AG20443 (cell line): ENCODE measurements around the gene ADPGK.

Experiments
- DNase-seq: peaks from one replicate; pipeline ENCODE4 v3.0.0; 2012; ENCODE audit warnings: low spot score, mixed read lengths

The ADPGK gene

DNA sequence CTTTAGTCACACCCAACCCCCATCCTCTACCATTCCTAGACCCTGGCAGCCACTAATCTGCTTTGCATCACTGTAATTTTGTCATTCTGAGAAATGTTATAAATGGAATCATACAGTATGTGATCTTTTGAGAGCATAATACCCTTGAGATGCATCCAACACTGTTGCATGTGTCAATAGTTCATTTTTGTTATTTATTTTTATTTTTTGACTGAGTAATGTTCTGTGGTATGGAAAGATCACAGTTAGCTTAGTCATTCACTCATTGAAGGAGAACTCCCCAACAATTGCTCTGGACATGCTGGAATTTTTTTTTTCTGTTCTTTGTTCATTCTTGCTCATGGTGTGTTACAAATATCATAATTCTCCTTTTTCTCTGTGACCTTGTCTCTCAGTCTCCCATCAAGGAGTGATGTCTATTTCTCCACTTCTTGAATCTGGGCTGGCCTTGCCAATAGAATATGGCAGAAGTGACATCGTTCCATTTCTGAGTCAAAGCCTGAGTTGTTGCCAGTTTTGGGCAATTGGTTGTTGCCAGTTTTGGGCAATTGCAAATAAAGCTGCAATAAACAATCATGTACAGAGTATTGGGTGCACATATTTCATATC lies 6.8 kb upstream of the ADPGK start:
- no peak for DNase-seq

DNA sequence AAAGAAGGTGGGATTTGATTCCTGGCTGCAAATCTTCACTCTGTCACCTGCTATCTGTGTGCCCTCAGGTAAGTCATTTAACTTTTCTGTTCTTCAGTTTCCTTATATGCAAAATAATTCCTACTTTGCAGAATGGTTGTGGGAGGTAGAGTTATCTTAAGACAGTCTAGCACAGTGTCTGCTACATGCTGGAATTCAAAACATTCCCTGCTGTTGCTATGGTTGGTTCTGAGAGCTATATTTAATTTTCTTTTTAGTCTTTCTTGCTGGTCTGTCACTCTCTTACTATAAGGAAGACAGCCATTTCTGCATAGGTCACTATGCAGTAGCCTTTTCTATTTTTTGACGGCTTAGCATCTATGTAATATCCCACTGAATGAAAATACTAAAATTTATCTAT lies 4.0 kb upstream of the ADPGK start:
- no peak for DNase-seq

DNA sequence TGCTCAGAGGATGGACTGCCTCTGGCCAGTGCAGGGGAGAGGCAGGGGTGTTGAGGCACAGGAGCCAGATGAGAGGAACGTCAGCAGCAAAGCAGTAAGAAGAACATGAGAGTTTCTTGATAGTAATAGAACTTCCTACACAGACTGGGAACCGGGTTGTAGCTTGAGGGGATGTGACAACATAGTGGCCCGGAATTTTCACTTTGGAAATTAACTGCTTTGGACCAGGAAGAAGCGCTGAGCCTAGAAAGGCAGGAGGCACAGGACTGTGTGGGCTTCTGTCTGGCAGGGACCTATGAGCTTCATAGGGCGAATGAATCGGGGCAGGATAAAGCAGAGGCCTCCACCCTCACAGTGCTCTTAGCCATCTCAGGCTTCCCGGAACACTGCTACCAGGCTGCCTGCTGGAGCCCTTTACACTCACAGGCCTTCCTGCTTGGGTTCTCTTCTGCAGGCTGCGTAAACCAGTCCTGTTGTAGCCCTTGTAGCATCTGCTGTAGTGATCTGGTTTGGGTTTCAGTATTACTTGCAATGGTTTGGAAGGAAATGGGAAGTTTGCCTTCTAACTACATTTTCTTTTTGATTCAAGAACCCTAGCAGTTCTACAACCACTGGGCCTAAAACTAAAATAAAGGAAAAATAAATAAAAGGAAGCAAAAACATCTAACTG lies 3.3 kb upstream of the ADPGK start:
- DNase-seq, result no peak

DNA sequence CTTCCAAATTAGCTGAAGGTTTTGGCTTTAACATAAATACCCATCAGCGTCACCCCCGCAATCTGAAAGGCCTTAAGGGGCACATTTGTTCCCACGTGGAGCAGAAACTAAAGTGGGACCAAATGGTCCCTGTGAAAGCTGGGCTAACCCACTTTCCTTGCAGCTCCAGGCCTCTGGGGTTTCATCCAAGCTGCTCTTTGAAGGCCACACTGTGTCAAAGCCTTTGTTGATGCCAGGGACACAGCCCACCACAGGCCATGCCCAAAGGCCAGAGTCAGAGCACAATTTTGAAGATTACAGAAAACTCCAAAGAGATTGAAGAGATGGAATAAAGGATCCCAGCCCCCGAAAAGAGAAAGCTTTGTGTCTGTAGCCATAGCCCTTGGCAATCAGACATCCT lies 2.7 kb upstream of the ADPGK start:
- DNase-seq, result no peak

DNA sequence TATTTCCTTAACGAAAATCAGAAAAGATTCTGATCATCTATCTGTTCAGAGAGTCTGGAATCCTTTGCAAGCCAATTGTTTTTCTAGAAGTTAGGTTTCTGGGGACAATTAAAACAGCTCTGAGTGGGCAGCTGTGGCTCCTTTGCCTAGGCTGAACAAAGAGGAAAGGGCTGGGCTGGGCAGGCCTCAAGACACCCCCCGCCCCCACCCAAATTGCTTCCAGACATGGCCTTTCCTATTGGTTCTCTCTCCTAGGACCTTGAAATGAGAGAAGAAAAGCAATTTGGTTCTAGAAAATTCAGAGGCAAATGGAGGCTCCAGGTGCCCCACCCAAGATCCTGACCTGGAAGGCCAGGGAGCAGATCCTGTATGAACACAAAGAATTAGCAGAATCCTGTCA lies 2.3 kb upstream of the ADPGK start:
- DNase-seq, result no peak

DNA sequence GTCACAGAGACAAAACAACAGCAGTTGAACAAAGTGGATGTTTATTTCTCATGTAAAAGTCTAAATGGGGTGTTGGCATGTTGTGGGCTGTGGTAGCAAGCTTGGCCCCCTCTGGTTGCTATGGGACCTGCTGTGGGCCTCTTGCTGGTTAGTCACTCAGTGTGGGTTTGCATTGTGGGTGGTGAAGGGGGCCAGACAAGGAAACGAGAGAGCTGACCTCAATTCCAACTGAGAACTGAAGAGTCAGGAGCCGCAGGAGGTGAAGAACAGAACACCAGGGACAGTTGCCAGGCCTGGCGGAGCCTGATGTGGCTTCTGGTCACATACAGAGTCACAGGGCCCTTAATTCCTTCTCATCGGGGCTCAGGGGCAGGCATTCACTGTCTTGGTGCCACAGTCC lies 1.9 kb upstream of the ADPGK start:
- peak; percentile 53 for DNase-seq

DNA sequence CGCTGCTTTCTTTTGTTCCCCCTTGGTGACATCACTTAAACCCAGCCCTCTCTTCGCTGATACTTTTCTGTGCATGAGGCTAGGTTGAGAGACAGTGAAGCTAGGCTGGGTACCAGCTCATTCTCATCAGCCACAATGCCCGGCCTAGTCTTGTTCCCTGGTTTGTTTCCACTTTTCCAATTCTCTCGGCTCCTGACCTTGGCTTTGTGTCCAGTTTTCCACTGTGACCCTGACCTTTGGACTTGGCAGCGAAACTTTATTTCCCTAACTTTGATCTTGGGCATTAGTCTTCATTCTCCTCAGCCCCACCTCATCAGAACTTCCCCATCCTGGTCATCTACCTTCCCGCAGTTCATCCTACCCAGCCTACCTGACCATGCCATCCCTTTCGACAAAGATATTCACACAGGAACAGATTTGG lies 908 bp upstream of the ADPGK start:
- no peak for DNase-seq

DNA sequence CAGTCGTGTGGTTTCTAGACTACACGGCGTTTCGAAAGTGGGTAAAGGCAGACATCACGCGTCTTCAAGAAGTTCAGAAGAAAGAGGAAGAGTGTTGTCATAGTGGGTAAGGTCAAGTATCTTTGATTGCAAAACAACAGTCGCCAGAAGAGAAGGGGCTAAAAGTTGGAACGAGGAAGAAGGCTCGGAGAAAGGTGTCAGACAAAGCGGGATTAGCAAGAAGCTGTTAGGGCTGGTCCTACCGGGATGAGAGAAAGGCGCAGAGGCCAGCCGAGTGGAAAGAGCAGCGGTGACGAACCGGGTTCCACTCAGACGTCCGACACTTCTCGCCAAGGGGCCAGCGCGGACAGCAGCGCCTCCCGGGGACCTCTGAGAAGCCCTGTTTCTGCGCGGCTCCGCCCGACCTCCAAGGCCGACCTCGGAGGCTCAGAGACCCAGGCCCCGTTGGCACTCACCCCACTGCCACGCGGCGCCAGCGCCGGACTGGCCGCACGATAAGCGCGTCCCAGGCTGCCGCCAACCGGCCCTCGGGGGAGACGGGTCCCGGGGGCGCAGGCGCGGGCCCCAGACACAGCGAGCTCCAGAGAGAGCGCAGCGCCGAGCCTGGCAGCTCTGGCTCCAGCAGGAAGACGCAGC lies 436 bp downstream of the ADPGK start:
- DNase-seq, result no peak

DNA sequence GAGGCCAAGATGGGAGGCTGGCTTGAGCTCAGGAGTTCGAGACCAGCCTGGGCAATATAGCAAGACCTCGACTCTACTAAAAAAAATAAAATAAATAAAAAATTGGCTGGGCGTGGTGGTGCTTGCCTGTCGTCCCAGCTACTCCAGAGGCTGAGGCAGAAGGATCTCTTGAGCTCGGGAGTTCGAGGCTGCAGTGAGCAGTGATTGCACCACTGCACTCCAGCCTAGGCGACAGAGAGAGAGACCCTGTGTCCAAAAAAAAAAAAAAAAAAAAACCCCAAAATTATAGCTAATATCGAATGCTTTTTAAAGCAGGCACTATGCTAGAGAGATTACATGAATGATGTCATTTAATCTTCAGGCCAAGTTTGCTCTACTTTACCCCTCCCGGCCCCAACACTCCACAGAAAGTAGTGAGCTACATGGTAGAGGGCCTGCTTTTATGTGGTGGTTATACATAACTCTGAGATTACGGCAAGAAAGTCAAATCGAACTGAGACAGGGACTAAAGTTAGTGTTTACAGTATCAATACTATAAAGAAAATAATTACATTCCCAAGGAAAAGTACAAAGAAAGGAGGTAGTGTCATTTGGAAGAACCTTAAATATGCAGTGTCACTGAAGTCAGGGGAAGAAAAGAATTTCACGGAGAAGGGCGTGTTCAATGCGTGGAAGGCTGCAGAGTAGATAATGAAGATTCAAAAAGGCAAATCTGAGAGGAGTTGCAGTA lies 1.1 kb downstream of the ADPGK start:
- DNase-seq, result no peak

DNA sequence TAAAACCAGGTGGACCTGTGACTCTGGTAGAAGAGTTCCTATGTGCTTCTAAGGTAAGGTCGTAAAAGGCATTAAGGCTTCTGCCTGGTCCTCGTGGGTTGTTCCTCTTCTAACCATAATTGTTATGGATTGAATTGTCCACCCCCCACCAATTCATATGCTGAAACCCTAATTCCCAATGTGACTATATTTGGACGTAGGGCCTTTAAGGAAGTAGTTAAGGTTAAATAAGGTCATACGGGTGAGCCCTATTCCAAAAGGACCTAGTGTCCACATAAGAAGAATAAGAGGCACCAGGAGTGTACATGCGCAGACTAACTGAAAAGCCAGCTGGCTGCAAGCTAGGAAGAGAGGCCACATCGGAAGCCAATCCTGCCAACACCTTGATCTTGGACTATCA lies 1.9 kb downstream of the ADPGK start:
- DNase-seq, result no peak

DNA sequence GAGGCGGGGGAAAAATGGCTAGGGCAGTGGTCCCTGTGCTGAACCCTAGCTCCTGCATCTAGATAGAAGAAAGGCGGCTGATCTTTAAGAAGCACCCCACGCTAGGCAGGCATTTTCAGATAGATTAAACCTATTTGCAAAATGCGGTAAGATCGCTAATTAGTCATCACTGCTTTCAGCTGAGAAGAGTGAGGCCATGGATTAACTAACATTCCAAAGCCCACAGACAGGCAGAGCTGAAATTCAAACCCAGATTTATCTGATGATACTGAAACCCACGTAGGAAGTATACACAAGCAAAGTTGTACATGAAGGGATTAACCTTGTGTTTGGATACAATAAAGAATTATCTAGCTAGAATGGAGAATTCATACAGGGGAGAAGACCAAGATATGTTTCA lies 4.8 kb downstream of the ADPGK start:
- no peak for DNase-seq

DNA sequence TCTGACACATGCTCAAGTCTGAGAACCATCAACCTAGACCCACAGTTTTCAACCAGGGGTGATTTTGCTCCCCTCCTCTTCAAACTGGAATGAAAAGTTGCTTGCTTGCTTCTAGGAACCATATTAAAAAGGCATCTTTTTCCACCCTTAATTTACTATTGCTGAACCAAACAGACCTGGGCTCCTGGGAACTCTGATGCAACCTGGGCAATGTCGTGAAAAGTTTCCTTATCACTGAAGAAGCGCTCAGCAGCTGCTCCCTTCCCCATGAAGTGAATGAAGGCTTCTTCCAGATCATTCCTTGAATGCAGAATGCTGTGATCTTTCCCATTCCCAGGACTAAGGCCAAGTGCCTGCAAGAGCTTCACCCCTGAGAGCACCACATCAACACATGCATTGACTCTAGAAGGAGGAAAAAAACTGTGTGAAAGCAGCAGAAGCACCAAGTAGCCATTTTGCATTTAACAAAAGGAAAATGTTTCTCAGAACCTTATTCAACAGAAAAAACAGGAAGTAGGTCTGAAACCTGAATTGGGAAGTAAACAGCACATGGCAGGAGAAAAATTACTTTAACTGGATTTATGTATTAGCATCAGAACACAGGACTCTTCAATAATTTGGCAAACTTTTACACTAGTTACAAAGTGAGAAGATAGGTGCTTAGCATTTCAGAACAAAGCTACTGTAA lies 8.7 kb downstream of the ADPGK start:
- no peak for DNase-seq

DNA sequence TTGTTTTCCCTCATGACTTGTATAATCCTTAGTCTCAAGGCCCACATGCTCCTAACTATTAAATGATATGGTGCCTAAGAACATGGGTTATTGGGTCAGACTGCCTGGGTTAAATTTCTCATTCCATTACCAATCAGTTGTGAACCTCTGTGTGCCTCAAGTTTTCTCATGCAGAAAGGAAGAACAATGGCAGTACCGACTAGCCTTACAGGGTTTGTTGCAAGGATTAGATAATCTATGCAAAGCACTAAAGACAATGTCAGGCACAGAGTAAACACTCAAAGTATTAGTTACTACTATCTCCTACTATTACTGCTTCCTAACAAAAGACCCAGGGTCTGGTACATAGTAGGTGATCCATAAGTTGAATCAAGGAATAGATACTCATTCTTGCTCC lies 12.2 kb downstream of the ADPGK start:
- DNase-seq, result no peak

DNA sequence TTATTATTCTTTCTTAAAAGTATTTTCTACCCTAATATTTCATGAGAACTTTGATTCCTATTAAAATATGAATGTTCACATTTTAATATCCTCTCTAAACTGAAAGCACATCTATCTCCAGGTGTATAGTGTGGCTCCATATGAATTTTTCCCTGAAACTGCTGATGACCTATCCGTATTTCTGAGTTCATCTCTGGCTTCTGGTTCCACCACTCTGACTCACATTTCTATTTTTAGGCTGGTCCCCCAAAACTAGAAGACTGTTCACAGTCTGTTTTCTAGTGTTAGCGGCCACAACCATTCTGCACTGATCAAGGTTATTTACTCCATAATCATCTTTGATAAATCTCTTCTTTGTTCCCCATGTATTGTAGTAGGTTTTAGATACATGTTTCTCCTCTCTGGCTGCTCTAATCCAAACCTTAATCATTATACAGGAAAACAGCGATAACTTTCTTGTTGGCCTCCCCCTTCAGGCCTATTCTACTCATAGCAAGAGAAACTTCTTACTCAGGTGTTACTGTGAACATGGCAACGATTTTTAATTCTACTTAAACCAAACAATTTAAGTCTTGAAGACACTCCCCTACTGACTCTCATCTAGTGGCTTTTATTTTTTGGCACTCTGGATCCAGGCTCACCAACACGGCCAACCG lies 12.8 kb downstream of the ADPGK start:
- no peak for DNase-seq

DNA sequence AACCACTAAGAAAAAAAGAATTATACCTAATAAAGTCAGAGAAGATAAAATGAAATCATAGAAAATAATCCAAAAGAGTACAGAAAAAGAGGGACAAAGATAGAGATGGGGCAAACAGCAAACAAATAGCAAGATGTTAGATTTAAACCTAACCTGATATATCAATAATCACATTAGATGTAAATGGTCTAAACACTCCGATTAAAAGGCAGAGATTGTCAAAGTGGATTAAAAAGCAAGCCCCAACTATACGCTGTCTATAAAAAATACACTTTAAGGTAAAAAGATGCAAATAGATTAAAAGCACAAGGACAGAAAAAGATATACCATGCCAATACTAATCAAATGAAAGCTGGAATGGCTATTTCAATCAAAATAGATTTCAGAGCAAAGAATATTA lies 16.8 kb downstream of the ADPGK start:
- no peak for DNase-seq

DNA sequence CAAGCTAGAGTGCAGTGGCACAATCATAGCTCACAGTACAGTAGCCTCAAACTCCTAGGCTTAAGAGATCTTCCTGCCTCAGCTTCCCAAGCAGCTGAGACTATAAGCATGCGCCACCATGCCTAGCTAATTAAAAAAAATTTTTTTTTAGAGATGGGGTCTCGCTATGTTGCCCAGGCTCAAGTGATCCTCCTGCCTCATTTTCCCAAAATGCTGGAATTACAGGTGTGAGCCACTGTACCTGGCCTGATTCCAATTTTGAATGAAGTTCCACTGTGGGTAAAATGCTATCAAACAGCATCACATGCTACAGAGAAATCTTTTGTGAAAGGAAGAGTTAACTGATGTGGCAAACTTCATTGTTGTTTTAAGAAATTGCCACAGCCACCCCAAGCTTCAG lies 17.5 kb downstream of the ADPGK start:
- no peak for DNase-seq

DNA sequence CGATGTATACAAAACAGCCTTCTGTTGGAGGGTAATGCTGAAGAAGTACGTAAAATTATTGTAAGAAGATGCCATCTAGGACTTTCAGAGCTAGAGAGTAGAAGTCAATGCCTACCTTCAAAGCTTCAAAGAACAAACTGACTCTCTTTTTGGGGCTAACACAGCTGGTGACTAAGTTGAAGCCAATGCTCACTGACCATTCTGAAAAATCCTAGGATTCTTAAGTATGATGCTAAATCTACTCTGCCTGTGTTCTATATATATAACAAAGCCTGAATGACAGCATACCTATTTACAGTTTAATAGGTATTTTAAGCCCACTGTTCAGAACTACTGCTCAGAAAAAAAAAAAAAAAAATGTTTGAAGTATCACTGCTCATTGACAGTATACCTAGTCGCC lies 18.9 kb downstream of the ADPGK start:
- DNase-seq, result no peak

DNA sequence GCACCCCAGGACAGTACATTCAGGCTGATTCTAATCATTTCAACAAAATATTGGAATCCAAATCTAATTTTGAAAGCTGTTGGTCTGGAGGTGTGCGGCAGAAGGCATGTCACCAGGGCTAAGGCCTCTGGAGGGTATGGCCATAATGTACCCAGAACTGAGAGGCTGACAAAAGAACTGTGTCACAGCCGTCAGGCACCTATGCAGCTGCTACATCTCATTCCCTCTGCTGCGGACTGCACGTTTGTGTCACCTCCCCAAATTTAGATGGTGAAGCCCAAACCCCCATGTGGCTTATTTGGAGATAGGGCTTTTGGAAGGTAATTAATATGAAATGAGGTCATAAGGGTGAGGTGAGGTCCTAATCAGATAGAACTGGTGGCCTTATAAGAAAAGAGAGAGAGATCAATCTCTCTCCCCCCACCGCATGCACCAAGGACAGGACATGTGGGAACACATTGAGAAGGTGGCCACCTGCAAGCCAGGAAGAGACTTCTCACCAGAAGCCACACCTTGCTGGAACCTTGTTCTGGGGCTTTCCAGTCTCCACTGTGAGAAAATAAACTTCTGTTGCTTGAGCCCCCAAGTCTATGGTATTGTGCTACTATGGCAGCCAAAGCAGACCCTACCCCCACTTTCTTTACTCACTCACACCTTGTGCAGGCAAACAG lies 22.8 kb downstream of the ADPGK start:
- DNase-seq, result no peak

DNA sequence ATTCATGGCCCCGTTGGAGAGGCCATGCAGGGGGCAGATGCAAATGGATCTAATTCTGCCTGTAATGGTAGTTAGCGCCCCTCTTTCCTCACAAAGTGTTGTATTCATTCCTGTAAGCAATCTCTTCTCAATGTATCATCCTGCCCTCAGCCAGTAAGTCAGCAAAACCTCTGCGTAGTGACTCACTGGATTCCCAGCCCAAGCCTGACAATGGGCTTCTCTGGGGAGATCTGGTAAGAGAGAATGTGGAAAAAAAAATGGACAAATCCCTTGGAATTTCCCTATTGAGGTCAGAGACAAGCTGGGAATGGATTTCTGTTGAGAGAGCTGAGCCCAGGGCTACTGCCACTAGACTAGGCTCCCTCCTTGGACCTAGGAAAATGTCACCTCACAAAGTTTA lies 25.4 kb downstream of the ADPGK start:
- peak; percentile 93 for DNase-seq

DNA sequence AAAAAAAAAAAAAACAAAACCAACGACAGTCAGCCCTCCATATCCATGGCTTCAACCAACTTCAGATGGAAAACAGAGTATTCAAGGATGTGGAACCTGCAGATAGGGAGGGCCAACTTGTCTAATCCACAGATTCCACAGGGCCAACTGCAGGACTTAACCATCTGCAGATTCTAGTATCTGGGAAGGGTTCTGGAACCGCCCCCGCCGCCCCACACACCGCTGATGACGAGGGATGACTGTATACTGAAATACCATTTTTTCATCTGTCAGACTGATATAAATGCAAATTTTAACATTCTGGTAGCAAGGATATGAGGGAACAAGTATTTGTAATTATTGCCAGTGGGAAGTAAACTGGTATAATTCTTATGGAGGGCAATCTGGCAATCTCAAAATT lies 29.5 kb downstream of the ADPGK start:
- DNase-seq, result no peak

DNA sequence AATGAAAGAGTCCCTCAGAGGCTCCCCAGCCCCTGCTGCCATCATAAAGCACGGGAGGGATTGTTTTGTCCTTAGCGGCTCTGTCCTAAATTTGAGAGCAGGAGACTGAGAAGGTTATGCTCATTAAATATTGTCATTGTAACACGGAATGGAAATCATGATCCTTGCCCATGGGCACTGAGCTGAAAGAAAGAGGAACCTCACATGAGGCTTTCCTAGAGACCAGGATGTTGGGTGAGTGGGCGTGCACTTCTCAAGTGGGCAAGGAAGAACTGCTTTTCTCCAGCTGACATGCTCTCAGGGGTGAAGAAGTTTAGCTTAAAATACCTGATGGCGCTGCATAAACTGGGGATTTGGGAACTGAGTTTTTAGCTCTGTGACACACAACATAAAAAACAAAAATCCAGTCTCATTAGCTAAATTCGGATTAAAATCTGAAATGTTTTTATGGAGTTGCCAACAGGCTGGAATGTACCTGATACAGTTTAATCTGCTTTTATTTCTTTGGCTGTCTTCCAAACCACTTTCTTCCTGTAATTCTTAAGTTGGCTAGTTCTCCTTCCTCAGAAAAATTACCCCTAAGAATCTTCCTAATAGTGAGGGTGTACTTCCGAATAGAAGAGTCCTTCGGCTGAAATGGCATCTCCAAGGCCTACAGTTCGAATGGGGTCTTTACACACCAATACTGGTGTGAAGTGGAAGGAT lies 31.7 kb downstream of the ADPGK start:
- DNase-seq, result no peak
